HG03045 (cell line): ENCODE measurements around the gene ICE2.

ENCODE experiments used
- ATAC-seq: cut with Tn5 transposase; IDR thresholded peaks from one replicate; pipeline ENCODE4 v1.9.1; 2021; ENCODE audit warnings: mild to moderate bottlenecking, moderate library complexity; ENCODE audit not compliant: unreplicated experiment

Gene ICE2

DNA sequence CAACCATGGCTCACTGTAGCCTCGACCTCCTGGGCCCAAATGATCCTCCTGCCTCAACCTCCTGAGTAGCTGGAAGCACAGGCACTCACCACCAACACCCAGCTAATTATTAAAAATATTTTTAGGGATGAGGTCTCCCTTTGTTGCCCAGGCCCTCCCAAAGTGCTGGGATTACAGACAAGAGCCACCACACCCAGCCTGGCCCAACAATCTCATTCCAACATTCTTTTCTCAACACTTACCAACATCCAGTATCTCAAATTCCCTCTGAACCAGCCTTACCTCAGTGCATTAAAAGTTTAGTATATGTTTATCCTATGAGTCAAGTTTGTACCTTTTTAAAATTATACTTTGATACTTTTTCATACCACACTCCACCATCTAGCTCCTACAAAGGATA is 106.2 kb downstream of the ICE2 start:
- no peak for ATAC-seq

DNA sequence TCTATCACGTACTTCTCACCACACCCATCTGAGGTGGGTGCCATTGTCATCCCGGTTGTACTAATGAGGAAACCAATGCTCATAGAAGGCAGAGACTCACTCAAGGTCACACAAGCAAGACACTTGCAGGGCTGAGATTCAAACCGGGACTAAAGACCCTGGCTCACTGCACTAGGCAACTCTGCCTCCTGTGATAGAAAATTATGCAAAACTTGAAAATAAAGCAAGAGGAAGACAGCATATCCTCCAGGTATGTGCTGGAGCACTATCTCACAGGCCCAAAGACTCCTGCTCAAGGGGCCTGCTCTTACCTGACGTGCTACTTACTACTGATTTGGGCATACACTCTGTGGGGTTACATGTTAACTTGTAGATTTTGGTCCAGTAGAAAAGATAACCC is 106.7 kb downstream of the ICE2 start:
- no peak for ATAC-seq

DNA sequence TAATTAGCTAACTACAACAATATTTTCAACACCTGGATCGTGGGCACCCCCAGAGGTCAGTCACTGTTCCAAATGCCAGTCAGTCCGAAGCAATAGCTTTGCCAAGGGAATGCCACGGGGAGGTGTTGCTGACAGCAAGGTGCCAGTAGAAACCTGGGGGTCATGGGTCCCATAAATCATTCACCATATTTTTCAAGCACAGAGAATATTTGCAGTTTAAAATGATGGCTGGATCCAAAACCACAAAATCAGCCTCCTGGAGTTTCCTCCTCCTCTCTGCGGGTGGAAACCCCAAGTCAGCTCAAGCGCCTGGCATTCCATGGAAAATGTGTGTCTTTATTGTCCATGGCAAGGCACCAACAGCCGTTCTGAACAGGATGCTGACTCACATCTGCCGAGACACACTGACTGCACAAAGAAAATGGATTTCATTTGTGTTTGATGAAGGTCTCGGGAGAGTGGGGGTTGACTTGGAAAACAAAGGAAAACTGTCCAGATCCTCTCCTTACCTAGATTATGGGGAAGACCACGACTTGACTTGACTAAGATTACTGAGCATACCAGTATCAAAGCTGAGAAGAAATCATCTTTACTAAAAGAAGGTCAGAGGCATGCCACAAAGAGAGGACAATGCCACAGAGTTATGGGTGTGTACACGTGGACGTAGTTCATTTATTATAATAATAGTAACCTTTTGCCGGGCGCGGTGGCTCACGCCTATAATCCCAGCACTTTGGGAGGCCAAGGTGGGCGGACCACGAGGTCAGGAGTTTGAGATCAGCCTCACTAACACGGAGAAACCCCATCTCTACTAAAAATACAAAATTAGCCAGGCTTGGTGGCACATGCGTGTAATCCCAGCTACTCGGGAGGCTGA is 107.5 kb downstream of the ICE2 start:
- ATAC-seq: no peak

DNA sequence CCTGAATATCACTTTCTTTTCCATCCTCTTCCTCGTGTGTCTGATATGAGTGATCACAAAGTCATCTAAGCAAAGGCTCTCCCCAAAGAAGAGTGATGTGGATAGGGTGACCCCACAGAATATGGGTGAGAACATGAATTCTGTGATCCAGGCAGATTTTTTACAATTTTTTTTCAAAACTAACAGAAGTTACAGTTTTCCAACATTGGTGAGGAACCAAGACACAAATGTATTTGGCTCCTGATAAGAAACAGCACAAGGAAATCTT is 108.1 kb downstream of the ICE2 start:
- ATAC-seq: no peak

DNA sequence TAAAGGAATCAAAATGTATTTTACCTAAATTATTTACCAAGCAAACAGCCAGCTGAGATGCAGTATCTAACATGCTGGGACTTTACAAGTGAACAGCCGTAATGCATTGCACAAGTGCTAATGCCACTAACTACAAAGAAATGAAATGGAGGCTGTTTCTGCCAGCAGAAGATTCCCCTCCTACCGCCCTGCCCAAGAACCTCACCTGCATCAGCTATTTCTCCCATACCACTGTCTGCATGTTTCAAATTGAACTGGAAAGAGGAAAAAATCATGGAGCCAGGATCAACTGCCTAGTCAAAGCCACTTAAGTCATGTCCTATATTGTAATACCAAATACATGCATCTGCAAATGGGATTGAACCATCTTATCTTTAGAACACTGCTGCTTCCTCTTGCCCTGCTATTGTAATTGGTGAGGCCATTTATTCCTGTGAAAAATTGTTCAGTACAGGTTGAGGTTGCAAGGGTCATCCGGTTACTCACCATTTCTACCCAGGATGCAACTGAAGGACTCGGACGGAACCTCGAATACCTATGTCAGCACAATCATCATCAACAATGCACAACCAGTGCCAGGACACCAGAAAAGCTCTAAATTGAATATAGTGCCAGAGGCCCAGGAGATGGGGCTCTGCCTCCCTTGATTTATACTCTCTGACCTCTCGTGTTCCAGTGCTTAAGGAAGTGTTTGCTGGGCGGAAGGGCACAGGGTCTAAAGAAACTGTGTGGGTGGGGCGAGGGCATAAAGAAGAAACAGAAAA is 108.7 kb downstream of the ICE2 start:
- ATAC-seq: no peak

DNA sequence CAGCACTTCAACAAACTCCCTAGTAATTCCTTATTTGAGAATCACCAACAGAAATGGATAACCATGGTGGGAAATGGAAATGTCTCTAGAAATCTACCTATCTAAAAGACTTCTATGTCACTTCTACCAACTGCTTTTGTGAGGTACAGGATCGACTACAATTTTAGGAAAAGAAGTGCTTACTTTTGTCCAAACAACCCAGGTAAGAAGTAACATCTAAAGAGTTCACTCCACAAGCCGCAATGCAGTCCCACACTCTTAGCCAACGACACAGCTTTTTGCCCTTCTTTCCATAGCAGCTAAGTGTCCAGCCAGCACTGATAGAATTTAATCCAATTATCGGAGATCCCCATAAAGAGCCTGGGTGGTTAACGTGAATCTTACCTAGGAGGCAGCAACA is 109.2 kb downstream of the ICE2 start:
- no peak for ATAC-seq
